HL-60 (cell line): ENCODE results near the gene MTX2.

Experiments used
- DNase-seq, 2 experiments: peaks; one replicate each; pipeline ENCODE4 v3.0.0-alpha.2; 2010 to 2020; ENCODE audit warnings: low read depth in 1 of 2, low spot score in 1 of 2
- H3K27ac ChIP-seq: fragments of 250-450 bp; sonication (Bioruptor Pico); replicated peaks from 2 replicates; pipeline ENCODE4 v1.5.1; 2020; ENCODE audit warnings: mild to moderate bottlenecking, moderate library complexity
- H3K27me3 ChIP-seq: fragments of 250-450 bp; sonication (Bioruptor Pico); 2 replicates; pipeline ENCODE4 v1.5.1; 2021; ENCODE audit warnings: mild to moderate bottlenecking, moderate library complexity; ENCODE audit not compliant: insufficient read depth, poor library complexity, severe bottlenecking
- H3K4me3 ChIP-seq: replicated peaks from 2 replicates; pipeline ENCODE4 v1.5.1; 2011; ENCODE audit warnings: mild to moderate bottlenecking, control low read depth, low read length; ENCODE audit not compliant: insufficient read depth
- CTCF ChIP-seq: IDR thresholded peaks from one replicate; pipeline ENCODE4 v1.5.1; 2011; ENCODE audit warnings: low read length, control low read depth, inconsistent platforms; ENCODE audit not compliant: insufficient read depth
- GABPA ChIP-seq: IDR thresholded peaks from 2 replicates; pipeline ENCODE4 v1.6.1; 2012; ENCODE audit warnings: low read depth
- POLR2AphosphoS5 ChIP-seq: IDR thresholded peaks from 2 replicates; pipeline ENCODE4 v1.6.1; 2012; ENCODE audit warnings: low read depth
- REST ChIP-seq: IDR thresholded peaks from 2 replicates; pipeline ENCODE4 v1.6.1; 2012; ENCODE audit warnings: low read depth; ENCODE audit not compliant: insufficient replicate concordance
- SPI1 ChIP-seq: IDR thresholded peaks from 2 replicates; pipeline ENCODE4 v1.6.1; 2012; ENCODE audit warnings: low read depth, mild to moderate bottlenecking, borderline replicate concordance

MTX2 gene

DNA sequence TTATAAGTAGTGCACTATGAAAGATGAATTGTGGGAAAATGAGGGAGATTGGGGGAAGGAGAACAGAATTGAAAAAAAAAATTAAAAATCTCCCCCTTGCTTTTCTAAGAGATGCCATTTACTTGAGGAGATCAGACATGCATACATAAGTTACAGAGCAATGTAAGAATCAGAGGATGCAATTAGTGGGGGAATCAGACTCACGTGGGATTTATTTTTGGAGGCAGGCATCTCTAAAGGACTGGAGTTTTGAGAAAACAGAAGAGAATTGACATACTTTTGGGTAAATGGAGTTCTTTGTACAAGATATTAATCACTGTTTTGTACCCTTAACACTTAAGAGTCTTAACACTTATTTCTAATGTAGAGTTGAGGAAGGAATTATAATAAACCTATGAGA, 52.7 kb downstream of the MTX2 start:
- H3K27ac ChIP-seq: no peak overlapping the region

GRCh38 chr2:176324862-176325261, 55.6 kb downstream of the MTX2 start:
- H3K4me3 ChIP-seq: no peak overlapping the region
- H3K27me3 ChIP-seq: no peaks in the 10 kb centered on the region
- no peak for DNase-seq
- H3K27ac ChIP-seq: no peak overlapping the region
- TF ChIP-seq GABPA (no peak), REST (no peak), CTCF (no peak), POLR2AphosphoS5 (no peak), SPI1 (no peak)

More for the DNA sequence above, 52.7 kb downstream of the MTX2 start:
- DNase-seq: no peak
- no peak overlapping the region for H3K4me3 ChIP-seq
- H3K27me3 ChIP-seq: no peaks in the 10 kb centered on the region
- TF ChIP-seq GABPA: no peak
- no peak for TF ChIP-seq CTCF
- no peak for TF ChIP-seq POLR2AphosphoS5
- TF ChIP-seq REST: no peak
- TF ChIP-seq SPI1: no peak

DNA sequence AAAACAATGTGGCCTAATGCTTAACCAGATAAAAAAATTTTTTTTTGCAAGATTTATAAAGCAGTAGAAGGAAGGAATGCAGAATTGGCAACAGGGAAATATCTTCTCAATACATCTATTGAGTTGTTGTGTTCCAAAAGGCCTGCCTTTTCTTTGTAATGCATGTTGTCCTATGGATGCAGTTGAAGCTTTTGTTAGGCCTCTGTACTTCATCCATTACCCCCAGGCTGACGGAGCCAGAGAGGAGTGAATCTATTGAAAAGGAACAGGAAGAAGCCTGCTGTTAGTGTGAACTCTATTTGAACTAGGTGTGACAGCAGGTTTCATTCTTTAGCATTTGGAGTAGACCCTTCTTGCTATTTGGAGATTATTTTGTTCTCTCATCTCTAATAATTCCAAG, 56.5 kb downstream of the MTX2 start:
- no peak for DNase-seq
- TF ChIP-seq POLR2AphosphoS5 (no peak), REST (no peak), SPI1 (no peak), CTCF (no peak), GABPA (no peak)

More for the DNA sequence above, 56.5 kb downstream of the MTX2 start:
- Histone ChIP-seq H3K27me3 (no peaks in the 10 kb centered on the region), H3K27ac (no peak overlapping the region), H3K4me3 (no peak overlapping the region)
